Fibroblast of the conjunctiva (primary cell): ENCODE data around the gene MZT2A.
"Not testable (repeated sequence)": the region's sequence is repeated elsewhere in the genome, so short reads cannot be mapped to it uniquely, and the experiment has no call there.

Experiments used
- DNase-seq: peaks from one replicate; pipeline ENCODE4 v3.0.0-alpha.2; 2010; ENCODE audit warnings: low read depth

Gene MZT2A, protein sequence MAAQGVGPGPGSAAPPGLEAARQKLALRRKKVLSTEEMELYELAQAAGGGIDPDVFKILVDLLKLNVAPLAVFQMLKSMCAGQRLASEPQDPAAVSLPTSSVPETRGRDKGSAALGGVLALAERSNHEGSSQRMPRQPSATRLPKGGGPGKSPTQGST

DNA sequence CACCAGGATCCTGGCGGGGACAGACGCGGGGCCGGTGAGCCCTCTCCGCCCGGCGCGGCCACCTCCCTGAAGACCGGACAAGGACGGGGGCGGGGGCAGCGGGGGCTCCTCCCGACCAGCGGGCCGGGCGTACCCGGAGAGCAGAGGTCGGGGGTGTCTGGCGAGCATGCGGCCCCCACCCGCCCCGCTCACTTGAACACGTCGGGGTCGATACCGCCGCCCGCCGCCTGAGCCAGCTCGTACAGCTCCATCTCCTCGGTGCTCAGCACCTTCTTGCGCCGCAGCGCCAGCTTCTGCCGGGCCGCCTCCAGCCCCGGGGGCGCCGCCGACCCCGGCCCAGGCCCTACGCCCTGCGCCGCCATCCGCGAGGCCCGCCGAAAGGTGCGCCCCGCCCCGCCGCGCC lies at the start of gene MZT2A:
Gene MZT2A, minus strand, starts transcription at position 383 of the 403 bp plus-strand sequence. Its CDS starts 21 bp downstream, at position 362.
- DNase-seq = not testable (repeated sequence)

DNA sequence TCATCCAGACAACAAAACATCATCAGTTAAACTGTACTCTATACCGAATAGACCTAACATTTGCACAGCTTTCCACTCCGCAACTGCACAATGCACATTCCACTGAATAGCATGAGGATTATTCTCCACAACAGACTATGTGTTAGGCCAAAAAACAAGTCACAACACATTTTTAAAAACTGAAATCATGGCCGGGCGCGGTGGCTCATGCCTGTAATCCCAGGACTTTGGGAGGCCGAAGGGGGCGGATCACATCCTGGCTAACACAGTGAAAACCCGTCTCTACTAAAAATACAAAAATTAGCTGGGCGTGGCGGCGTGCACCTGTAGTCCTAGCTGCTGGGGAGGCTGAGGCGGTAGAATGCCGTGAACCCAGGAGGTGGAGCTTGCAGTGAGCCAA lies 46.7 kb upstream of the MZT2A start:
- not testable (repeated sequence) for DNase-seq

DNA sequence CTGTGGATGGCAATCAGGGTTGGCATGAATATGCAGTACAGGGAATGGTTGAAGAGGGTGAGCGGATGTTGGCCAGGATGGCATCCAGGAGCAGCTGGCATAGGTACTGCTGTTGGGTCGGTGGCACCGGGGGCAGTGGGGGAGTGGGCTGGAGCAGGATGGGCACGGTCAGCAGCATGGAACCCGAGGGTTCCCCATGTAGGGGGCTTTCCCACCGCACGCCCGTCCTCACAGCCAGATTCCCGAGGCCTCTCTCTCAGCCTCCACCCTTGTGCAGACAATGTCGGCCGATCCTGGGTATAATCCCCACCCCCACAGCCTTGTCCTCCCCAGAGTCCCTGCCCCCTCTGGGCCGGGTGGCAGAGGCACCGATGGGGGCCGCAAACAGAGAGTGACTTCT lies 44.6 kb upstream of the MZT2A start:
- DNase-seq = not testable (repeated sequence)

DNA sequence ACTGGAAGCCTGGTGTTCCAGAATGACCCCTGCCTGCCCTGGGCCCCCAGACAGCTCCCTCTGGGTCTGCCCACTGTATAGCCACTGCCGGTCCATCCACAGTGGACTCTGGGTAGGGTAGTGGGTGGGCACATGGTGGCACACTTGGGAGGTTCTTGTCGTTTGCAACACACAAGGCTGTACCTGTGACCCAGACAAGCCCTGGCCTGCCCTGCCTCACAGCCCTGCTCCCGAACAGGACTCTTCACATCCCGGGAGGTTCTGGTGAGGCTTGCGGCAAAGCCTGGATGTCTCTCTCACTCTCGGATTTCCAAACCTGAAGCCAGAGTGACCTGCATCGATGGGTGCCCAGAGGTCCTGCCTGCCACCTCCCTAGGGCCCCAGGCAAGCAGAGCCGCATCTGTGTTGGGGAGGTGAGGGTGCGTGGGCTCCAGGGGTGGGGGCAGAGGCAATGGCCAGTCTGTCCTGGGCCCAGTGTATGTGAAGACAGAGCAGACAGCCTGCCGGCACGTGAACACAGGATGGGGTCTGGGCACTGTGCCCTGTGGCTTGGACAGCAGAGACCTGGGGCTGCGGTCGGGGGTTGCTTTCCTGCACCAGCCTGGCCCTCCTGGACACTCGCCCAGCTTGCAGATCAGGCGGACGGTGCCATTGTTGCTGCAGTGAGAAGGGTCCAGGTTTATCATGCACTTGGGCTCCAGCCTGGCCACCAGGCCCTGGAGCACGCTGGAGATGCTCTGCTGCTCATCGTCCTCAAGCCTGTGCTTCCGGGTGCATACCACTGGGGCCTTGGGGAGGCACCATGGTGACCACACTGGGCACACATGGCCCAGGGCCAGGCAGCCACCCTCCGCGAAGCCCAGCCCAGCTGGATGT lies 44.0 kb upstream of the MZT2A start:
- not testable (repeated sequence) for DNase-seq

DNA sequence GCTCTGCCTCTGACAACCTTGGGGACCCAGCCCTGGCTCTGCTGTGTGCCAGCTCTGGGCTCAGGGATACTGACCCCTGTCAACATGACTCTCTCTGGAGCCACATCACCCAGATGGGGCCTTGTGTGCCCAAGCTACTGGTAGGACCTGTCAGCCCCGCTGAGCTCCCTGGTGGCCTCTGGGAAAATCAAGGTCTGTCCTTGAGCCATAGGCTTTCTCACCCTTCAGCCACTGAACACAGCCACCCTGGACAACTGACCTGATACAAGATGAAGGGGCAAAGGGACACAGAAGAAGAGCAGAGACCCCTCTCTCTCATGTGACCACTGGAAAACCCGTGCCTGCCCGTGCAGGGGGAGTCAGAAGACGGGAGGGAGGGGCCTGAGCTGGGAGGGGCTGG lies 43.3 kb upstream of the MZT2A start:
- DNase-seq = no peak

DNA sequence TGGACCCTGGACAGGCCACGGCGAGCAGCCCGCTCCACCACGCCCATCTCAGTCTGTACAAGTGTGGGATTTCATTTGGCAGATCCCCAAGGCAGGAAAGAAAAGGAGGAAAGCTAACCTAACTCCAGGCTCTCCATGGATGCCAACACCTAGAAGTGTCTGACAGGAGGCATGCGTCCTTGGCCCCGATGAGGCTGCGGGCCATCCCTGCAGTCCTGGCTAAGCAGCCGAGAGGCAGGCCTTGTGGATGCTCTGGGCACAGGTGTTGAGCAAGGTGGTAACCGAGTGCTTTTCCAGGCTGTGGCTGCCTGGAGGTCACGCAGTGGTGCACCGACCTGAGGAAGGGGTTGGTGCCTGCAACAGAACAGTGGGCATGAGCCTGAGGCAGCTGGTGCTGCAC lies 42.8 kb upstream of the MZT2A start:
- not testable (repeated sequence) for DNase-seq

DNA sequence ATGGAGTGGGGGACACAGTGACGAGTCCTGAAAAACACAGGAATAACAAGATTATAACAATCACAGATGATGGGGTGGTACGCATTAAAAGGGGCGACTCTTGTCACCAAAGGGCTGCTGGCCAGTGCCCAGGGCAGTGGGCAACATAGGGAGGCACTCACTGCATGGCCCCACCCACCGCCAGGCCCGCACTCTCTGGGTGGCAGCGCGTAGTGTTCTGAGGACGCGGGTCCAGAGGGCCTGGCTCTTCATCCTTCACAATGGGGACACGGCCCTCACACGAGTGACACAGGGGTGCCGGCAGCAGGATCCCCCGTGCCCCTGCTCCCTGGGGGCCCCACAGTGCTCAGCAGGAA lies 42.1 kb upstream of the MZT2A start:
- not testable (repeated sequence) for DNase-seq

DNA sequence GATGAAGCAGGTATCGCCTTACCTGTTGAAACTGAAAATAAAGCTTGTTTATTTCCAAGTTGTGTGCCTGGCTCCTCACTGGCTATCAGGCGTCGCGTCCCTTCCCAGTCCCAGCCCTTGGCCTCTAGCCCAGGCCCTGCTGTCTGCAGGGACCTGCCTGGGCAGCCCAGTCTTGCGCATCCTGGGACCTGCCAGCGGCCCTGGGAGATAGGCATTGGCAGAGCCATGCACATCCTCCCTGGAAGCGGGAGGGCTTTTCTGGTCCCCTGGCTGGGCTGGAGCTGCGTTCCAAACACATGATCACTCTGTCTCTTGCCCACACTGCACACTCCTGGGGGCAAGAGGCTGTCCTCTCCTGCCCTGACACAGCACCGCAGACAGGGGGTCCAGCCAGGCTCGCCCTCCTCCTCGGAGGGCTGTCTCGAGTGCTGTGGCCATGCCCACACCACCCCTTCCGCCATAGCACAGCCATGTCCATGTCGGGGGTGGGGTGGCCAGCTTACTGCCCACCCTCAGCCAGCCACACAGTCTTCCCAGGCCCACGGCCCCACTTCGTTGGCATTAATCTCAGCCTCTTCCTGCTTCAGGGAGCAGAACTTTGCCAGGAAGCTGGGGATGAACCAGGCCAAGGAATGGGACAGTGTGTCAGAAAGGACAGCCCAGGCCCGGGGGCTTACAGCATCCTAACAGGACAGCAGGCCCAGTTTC lies 41.6 kb upstream of the MZT2A start:
- not testable (repeated sequence) for DNase-seq

DNA sequence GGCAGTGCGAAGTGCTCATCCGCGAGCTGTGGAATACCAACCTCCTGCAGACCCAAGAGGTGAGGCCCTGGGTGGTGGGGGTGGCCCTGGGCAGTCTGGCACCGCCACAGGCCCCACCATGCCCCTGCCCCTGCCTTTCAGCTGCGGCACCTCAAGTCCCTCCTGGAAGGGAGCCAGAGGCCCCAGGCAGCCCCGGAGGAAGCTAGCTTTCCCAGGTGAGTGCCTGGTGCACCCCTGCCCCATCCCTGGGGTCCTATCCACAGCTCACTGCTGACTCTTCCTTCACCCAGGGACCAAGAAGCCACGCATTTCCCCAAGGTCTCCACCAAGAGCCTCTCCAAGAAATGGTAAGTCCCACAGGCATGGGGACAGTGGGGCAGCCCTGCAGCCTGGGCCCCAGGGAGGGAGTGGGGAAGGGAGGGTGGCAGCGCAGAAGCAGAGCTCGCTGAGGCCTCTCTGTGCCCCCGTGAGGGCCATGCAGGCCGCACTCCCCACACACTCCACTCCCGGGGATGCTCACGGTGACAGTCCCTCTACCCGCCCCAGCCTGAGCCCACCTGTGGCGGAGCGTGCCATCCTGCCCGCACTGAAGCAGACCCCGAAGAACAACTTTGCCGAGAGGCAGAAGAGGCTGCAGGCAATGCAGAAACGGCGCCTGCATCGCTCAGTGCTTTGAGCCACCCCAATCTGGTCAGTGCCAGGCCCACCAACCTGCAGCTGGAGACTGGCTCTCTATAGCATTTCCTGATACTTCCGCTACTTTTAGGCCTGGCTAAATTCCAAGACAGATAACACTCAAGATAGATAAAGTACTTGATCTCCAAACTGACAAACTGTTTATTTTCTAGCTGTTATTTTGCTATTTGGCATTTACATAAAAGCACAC lies 40.8 kb upstream of the MZT2A start:
- not testable (repeated sequence) for DNase-seq

DNA sequence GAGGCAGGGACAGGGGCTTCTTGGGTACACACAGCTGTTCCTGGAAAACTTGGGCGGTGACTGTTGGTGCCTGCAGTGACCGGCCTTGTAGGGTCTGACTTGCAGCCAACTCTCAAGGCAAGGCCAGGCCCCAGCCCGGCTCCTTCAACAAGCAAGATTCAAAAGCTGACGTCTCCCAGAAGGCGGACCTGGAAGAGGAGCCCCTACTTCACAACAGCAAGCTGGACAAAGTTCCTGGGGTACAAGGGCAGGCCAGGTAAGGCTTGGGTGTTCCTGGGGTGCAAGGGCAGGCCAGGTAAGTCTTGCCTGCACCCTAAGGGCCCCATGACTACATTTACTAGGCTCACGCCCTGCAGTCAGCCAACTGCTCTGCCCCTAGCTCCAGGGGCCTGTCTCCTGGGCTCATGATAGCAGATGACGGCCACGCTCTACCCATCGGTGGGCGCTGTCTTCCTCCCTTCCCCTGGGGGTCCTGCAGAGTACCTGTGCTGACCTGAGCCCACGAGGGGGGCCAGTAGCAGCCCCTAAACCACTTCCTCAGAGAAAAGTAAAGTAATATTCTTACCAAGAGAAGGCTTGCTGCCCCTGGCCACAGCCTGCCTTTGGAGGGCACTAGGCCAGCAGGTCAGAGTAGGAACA lies 39.5 kb upstream of the MZT2A start:
- not testable (repeated sequence) for DNase-seq

DNA sequence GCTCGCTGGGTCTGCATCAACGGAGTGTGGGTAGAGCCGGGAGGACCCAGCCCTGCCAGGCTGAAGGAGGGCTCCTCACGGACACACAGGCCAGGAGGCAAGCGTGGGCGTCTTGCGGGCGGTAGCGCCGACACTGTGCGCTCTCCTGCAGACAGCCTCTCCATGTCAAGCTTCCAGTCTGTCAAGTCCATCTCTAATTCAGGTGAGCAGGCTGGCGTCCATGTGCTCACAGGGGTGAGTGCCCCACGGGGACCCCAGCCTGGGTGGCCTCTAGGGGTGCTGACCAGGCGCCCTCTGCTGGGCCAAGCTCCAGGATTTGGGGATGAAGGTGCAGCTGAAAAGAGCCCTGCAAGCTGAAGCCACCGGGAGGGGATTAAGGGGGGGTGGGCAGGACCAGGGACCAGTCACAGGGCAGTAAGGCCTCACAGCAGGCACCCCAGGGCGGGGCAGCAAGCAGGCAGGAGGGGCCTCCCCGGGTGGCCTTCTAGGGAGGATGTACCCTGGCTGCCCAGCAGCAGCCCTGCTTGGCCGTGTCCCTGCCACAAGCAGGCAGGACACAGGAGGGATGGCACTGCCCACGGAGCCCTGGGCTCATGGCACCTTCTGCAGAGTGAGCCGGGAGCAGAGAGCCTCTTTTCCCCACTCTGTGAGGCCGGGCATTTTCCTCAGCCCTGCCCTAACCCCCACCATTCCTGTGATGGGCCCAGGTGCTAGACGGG lies 38.6 kb upstream of the MZT2A start:
- DNase-seq = not testable (repeated sequence)

DNA sequence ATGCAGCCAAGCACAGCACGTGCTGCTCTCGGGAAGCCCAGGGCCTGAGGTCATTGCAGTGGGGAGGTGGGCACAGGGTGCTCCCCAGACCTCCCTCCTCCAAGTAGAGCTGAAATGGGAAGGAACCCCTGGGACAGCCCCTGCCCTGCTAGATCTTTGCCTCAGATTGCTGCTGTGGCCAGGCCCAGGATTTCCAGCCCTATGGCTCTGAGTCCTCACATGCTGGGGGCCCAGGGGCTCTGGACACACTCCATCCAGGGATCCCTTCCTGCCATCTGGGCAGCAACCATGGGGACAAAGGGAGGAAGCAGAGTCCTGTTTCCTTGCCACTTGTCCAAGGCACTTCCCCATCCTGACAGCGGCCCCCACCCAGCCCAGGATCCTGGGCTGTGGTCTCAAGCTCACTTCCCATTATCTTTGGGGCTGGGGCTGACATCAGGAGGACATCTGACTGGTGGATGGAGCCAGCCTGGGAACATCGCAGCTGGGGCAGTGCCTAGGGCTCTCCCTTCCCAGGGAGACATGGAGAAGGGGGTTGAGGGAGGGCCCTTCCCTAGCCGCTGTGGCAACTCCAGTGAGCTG lies 37.8 kb upstream of the MZT2A start:
- not testable (repeated sequence) for DNase-seq

DNA sequence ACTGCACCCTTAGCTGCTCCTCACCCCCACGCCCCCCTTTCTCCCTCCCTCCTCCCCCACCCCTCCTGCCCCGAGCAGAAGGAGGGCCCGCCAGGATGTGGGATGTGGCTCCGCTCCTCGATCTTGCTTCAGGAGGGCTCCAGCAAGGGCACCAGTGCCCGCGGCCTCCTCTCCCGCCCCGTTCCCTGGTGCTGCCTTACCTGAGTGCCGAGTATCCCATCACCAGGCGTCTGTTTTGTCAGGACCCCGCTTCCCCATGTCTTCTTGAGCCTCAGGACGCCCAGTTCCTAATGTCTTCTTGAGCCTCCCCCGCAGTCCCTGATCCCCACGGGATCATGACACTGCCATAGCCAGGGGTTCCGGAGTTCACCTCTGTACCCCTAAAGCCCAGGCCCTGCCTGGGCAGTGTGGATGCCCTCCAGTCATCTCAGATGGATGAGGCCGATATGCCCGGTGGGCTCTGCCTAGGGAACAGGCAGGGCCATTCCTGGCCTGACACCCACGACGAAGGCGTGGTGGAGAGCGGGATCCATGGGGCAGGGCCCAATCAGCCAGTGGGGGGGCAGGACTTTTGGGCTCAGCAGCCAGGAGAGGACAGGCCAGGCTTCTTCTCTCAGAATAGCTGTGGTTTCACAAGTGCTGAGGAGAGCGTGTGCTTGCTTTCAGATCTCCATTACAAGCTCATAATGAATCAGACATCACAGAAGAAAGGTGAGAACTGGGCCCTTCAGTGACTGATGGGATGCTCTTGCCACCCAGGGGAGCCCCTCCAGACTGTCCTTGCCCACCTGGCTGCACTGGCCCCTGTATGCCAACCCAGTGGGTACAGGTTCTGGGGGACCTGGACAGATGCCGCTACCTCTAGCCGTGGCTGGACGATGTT lies 37.0 kb upstream of the MZT2A start:
- not testable (repeated sequence) for DNase-seq

DNA sequence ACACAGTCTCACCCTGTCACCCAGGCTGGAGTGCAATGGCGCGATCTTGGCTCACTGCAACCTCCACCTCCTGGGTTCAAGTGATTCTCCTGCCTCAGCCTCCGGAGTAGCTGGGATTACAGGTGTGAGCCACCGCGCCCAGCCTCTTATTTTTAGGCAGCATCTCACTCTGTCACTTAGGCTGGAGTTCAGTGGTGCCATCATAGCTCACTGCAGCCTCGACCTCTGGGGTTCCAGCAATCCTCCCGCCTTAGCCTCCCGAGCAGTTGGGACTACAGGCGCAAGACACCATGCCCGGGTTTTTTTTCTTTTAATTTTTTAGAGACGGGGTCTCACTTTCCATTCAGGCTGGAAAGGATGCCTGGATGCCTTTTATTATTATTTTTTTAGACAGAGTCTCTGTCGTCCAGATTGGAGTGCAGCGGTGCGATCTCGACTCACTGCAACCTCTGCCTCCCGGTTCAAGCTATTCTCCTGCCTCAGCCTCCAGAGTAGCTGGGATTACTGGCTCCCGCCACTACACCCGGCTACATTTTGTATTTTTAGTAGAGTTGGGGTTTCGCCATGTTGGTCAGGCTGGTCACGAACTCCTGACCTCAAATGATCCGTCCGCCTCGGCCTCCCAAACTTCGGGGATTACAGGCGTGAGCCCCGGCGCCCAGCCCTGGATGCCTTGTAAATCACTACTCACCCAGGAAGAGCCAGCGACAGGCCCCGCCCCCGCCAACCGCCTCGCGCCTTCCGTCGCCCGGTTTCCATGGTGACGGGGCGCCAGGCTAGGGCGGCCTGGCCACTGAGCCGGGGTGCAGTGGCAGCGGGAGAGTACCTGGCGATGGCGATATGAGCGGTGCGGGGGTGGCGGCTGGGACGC lies 35.2 kb upstream of the MZT2A start, which contains the start of gene CCDC74A:
Gene CCDC74A, plus strand, starts transcription at position 758 of the 871 bp plus-strand sequence. Its CDS starts 83 bp downstream, at position 841.
- peak; percentile 5 for DNase-seq

DNA sequence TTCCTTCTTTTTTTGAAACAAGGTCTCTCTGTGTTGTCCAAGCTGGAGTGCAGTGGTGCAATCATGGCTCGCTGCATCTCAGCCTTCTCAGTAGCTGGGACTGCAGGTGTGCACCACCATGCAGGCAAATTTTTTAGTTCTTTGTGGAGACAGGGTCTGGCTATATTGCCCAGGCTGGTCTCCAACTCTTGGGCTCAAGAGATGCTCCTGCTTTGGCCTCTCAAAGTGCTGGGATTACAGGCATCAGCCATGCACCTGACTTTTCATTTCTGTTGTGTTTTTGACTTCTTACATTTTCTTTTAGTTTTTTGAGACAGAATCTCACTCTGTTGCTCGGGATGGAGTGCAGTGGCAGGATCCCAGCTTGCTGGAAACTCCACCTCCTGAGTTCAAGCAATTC lies 33.1 kb upstream of the MZT2A start:
- not testable (repeated sequence) for DNase-seq

DNA sequence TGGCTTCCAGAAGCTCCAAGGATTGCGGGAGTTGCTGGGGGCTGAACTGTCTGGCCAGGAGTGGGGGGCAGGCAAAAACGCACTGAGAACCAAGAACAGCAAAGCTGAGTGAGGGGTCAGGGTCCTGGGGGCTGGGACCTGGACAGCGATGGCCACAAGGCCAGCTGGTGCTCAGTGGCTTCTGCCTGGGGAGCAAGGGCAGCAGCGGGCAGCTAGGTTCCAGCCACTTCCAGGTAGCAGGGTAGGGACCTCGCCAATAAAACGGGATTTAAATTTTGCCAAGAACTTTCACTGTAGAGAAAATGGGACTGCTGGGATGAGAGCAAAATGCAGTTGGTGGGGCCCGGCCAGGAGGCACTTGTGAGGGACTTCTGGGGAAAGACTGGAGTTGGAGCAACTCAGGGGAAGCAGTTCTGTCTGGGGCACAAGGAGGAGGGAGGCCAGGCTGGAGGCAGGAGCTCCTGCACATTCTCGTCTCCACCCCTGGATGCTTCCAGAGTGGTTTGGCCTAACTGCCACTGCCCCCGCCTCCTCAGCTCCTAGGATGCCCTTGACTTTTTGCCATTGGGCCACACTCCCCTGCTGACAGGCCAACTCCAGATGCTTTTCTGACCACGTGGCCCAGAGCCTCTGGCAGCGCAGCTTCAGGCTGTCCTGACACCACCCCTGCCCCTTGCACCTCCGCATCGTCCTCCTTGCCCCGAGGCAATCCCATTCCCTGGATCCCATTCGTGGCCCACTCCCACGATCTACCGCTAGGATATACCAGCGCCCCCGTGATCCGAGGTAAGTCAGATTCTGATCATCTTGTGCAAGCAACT lies 30.0 kb upstream of the MZT2A start:
- DNase-seq = no peak

DNA sequence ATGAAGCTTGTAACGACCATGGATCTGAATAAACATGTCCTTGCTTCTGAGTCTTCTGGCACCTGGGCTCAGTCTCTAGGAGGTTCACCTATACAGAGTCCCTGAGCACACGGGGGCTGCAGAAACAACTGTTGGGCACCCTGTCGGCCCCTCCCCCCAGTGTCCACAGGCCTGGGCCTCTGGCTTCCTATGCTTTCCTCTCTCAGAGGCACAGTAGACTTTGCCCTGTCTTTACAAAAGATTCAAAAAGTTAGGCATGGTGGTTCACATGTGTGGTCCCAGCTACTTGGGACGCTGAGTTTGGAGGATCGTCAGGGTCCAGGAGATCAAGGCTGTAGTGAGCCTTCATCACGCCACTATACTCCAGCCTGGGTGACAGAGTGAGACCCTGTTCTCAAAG lies 29.3 kb upstream of the MZT2A start:
- not testable (repeated sequence) for DNase-seq
